Central memory CD4-positive, alpha-beta T cell (primary cell): ENCODE results near the gene TIMD4.
A peak's percentile ranks its signal among the peaks of the same experiment; 100 is the strongest.

ENCODE experiments used
- DNase-seq: peaks from one replicate; pipeline ENCODE4 v3.0.0; 2022

TIMD4 gene

DNA sequence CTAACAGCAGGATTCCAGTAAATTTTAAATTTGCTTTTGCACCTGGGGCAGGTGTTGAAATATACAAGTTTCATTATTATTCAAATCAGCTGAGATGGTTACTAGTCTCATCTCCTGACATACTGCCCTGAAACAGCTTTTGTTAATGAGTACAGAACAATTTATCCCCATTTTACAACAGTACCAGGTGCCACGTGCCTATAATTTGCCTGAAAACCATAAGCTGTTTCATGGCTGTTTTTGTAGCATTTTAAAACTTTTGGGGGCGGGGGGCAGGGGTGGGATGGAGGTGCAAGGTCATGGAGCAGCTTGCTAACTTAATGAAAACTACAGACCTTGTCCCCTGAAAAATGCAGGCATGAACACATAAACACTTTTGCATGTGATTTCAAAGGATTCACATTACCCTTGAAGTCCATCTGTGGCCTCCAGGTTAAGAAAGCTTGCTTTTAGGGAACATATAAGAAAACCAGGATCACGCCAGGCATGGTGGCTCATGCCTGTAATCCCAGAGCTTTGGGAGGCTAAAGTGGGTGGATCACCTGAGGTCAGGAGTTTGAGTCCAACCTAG, 42.1 kb downstream of the TIMD4 start:
- no peak for DNase-seq

DNA sequence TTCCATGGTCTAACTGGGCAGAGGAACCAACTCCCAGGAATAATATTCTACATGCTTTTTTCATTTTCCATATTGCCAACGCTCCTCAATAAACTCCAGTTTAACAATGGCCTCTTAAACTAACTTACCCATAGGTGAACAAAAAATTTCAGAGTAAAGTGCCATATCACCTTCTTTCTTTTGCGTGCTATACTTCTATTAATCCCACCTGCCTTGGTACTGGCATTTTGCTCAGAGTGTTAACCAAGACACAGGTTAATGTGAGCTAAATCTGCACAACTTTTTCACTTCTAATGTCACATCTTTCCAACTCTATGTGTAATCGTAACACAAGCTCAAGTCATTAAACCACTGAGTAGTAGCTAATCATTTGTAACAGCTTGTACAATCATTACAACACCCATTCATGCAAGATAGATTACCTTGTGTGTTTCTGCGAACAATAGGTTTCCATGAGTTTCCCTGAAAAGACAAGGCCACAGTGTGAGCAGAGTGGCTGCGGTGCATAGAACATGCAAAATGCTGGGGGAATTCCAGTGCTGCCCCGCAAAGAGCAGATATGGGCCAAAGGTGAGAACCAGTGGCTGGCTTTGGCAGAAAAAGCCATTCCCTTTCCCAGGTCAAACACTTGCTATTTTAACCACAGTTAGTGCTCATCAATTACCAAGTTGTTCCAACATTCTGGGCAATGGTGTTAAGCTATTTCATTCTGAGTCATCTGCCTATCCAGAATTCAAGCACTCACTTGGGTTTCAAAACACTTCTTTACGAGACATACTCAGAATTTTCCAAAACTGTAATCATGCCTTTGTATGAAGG, 42.8 kb downstream of the TIMD4 start:
- no peak for DNase-seq

- DNase-seq, result no peak
Measured at GRCh38 chr5:156918311-156918845, 44.6 kb downstream of the TIMD4 start.

DNA sequence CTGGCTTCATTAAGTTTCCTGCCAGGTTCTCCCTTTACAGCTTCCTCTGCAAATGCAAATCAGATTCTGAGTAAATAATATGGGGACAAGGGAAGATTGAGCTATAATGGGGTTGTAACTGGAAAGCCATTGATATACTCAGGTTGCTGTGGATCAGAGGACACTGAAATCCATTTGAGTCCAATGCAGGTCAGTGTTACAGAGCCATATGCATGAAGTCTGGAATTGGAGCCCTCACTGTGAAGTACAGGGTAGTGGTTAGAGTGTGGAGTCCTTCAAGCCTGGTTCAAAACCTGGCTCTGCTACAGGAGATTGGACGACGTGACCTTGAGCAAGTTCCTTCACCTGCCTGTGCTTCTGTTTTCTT, 48.7 kb downstream of the TIMD4 start:
- DNase-seq, result no peak

GRCh38 chr5:156913719-156914370, 49.2 kb downstream of the TIMD4 start:
- peak; percentile 20 for DNase-seq

DNA sequence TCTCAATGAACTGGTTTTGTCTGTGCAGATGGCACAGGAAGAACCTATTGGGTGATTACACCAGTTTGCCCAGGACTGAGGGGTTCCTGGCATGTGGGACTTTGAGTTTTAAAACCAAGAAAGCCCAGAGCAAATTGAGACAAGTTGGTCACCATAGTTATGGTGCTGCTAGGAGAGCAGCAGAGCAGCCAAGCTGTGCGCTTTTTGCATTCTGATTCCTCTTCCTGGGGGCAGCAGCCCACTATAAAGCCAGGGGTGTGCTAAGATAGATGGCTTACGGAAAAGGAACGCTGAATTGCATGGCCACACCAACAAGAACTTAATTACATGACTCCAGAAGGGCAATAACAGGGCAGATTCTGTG, 49.7 kb downstream of the TIMD4 start:
- DNase-seq, result no peak

- no peak for DNase-seq
Measured at GRCh38 chr5:156912869-156913268, 50.2 kb downstream of the TIMD4 start.

DNA sequence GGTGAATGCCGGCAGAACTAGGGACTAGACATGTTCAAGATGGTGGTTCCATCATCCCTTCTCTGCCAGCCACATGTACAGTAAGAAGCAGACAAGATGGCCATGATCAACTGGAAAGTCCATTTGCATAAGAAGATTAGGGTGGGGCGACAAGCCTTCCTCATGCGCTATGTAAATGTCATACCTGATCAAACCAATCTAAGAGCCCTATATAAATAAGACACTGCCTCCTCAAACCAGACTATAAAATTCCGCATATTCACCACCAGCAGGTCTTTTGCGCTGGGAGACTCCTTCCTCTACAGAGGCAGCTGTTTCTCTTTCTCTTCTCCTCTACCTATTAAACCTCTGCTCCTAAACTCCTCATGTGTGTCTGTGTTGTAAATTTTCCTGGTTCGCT, 53.8 kb downstream of the TIMD4 start:
- DNase-seq, result no peak

DNA sequence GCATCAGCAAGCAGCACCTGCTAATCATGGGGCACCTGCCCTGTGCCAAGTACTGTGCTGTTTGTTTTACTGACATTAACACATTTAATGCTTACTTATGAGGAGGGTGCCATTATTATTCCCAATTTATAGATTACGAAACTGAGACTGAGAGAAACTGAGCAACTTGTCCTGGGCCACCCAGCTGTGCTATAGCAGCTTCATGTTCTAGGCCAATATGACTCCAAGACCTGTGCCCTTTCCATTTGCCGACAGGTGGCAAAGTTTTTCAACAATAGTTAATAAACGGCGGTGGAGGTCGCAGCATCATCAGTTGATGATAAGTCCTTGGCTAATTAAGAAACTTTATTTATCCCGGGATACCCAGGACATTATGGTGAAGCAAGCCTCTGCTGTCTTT, 55.4 kb downstream of the TIMD4 start:
- no peak for DNase-seq

GRCh38 chr5:156906807-156907206, 56.2 kb downstream of the TIMD4 start:
- no peak for DNase-seq

- no peak for DNase-seq
Measured at GRCh38 chr5:156896546-156896945, 66.5 kb downstream of the TIMD4 start.

DNA sequence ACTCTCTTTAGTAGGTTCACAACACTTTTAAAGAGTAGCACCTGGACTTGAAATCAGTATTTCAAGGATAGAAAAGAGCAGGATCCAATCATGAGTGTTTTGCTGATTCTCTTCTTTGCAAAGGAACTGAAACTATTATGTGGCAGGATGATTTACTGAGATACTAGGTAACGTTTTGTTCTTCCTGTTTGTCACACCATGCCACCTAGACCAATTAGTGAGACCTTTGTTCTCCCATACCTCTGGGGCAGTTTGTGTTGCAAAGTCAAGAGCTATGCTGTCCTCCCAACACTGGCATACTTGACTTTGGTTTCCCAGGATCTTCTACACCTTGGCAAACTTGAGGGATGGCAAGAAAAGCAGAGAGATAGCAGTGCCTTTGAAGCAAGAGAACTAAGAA, 69.5 kb downstream of the TIMD4 start:
- DNase-seq, result no peak

DNA sequence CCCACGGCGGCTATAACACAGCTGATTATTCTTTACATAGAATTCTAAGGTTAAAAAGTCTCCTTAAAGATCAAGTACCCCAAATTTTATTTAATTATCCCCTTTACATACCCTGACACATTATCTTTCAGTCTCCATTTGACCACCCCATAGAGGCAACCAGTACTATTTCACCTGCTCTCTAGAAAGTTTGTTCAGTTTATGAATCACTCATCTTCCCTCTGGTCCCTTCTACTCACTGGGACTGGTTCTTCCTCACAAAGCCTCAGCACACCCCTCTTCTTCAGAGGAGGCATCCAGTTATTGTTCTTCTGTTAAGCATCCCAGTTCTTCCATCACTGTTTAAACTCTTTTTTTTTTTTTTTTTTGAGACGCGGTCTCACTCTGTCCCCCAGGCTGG, 70.2 kb downstream of the TIMD4 start:
- DNase-seq, result no peak

DNA sequence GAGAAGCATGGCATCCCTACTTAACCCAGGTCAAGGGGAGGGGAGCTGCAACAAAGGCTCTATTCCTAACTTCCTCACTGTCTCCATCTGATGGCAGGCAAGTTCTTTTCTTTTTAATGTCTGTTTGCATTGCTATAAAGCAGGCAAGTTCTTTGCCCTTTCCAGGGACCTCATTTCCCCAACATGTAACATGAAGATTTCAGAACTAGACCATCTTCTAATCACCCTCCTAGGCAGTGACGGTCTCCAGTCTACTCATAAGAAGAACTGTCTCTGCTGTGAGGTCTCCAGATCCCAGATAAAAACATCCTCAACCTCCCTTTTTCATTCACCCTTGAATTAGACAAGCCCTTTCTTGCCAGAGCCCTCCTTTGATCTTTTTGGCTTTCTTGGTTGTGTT, 70.8 kb downstream of the TIMD4 start:
- no peak for DNase-seq

DNA sequence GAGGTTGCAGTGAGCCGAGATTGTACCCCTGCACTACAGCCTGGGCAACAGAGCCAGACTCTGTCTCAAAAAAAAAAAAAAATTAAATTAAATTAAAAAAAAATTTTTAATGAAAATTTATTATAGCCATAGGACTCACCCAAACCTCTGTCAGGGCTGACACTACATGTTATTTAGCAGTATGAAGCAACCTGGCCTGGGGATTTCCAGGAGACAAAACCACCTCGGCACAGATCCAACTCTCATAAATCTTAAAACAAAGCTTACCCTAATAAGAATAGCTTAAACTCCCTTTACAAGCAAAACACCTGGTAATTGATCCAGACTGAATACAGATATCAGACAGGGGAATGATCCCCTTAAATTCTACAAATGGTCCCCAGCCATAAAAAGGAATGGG, 74.5 kb downstream of the TIMD4 start:
- DNase-seq, result no peak

DNA sequence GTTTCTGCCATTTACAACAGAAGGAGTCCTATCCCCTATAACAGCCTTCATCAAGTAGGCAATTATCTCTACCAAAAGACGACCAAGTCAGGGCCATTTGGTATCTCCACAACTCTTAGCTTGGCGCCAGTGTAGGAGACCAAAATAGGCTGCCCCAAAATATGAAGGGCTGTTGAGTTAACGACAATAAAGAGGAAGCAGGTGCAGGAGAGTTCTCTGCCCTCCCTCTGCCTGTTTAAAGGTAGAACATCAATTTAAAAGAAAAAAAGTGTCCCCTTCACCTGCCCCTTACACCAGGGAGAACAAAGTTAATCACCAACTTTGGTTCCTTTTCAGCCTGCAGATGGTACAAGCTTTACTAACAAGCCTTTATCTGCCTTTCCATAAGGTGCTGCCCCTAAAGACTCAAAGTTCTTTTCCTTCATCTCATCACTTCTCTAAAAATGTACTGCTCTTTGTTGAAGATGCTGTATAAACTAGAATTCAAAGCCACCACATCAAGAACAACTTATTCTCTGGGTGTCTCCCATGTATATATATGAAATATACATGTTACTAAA, 79.6 kb downstream of the TIMD4 start:
- no peak for DNase-seq

GRCh38 chr5:156879665-156880285, 83.3 kb downstream of the TIMD4 start:
- DNase-seq, result no peak

DNA sequence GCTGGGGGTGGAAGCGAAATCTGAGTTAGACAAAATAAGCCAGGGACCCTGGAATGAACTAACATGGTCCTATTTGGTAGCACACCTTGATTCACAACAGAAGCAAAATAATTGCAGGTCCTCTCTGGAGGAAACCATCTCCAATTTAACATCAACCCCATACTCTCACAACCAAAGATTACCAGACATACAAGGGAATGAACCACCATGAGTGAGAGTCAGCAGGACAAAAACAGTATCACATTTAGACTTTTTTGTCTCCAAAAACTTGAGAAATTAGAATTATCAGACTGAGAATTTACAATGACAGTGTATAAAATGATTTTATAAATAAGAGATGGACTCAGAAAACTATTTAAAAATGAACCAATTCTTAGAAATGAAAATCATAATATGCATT, 91.8 kb downstream of the TIMD4 start:
- no peak for DNase-seq

- DNase-seq, result no peak
Measured at GRCh38 chr5:156870498-156870839, 92.6 kb downstream of the TIMD4 start.
